ENCODE measurements around the gene GNG12. TPM values are rescaled to one million over a fixed set of nuclear protein-coding genes. Genes with fewer than 3 reads are reported as not detected.

Gene GNG12
- total RNA-seq (2022; extraction: Qiagen RNA extraction; ENCODE audit: low read depth) = 56.6 to 88.6 TPM (median 74.7 TPM) in 5 replicates

GRCh38 chr1:67832737-67833601, at the start of gene GNG12:
GNG12 (minus strand) TSS chr1:67833467; CDS start chr1:67707686, 125,781 bp downstream.

GRCh38 chr1:67685067-67685557, 148.2 kb downstream of the GNG12 start, which contains the start of gene GADD45A:
GADD45A (plus strand) TSS chr1:67685201; CDS start chr1:67685495, 294 bp downstream.

Other genes with a start within 250 kb of the GNG12 start
- gene GADD45A, start 148.3 kb downstream of the GNG12 start, total RNA-seq (2022; extraction: Qiagen RNA extraction; ENCODE audit: low read depth) = 42.0 to 52.4 TPM (median 45.7 TPM) in 5 replicates
- gene DIRAS3, start 217.2 kb upstream of the GNG12 start, total RNA-seq (2022; extraction: Qiagen RNA extraction; ENCODE audit: low read depth) = 1.1 to 1.5 TPM (median 1.2 TPM) in 5 replicates

All from A549 treated with DMSO at 1 μM for 4 hours (cell line).